Ovary (tissue), 9 donors: ENCODE measurements around the gene RASSF5. TPM values are rescaled to one million over a fixed set of nuclear protein-coding genes. Genes with fewer than 3 reads are reported as not detected.

ENCODE experiments used
- DNase-seq, 5 donors: peaks; one replicate each; pipeline ENCODE4 v3.0.0-alpha.2; 2019 to 2020
- H3K27ac ChIP-seq, 2 donors: fragments of 200-600 bp; one replicate each; pipeline versions ENCODE4 v1.5.1 to v1.8.0; 2019 to 2022
- H3K27me3 ChIP-seq: fragments of 200-600 bp; one replicate; pipeline ENCODE4 v1.8.0; 2022
- H3K36me3 ChIP-seq: fragments of 200-600 bp; sonication (generic); one replicate; pipeline ENCODE4 v1.5.1; 2019
- H3K4me1 ChIP-seq: one replicate; pipeline ENCODE4 v1.8.1; 2013; ENCODE audit warnings: mild to moderate bottlenecking, moderate library complexity; ENCODE audit not compliant: insufficient read depth
- H3K4me3 ChIP-seq: fragments of 200-600 bp; sonication (generic); one replicate; pipeline ENCODE4 v1.5.1; 2017
- H3K9me3 ChIP-seq, 2 donors: fragments of 200-600 bp in 1 of 2; sonication (generic) in 1 of 2; one replicate each; pipeline versions ENCODE4 v1.5.1 to v1.8.1; 2013 to 2019; ENCODE audit warnings: mild to moderate bottlenecking in 1 of 2, moderate library complexity in 1 of 2
- CTCF ChIP-seq, 3 donors: fragments of 450-650 bp in 2 of 3; fragments of 200-600 bp in 1 of 3; IDR thresholded peaks; one replicate each; pipeline versions ENCODE4 v1.5.1 to v1.8.0; 2016 to 2022; ENCODE audit warnings: antibody characterized with exemption in 3 of 3, mild to moderate bottlenecking in 1 of 3
- EP300 ChIP-seq: sonication (generic); formaldehyde crosslinking; IDR thresholded peaks from one replicate; pipeline ENCODE4 v1.6.1; 2017; ENCODE audit warnings: antibody characterized with exemption
- POLR2A ChIP-seq: fragments of 450-650 bp; IDR thresholded peaks from one replicate; pipeline ENCODE4 v1.6.1; 2017; ENCODE audit warnings: antibody characterized with exemption, mild to moderate bottlenecking, moderate library complexity
- WGBS, 3 donors: extraction: QIAGEN DNeasy Blood & Tissue Kit in 1 of 3; methylation state at CpG; one replicate each; pipeline versions ENCODE4 v1.1.5 to v1.1.7; 2013 to 2017; 5-methylcytosine and 5-hydroxymethylcytosine counted together
- intact Hi-C, 4 donors: fragments of 100-400 bp; cut with DNase I; formaldehyde crosslinking; loops; one replicate each; pipeline versions ENCODE4 v1.11.0 to v1.15.1; 2022 to 2023
- polyA plus RNA-seq, 2 donors: library from polyadenylated mRNA; stranded (reverse); fragments of 200-250 nt in 1 of 2; fragments of 350-450 nt in 1 of 2; fragmentation: Illumina TruSeq in 1 of 2; extraction: RNeasy Lipid Tissue Mini Kit (QIAGEN cat#74804) in 1 of 2; gene quantifications; one replicate each; pipeline ENCODE4 v1.2.3, GENCODE V29; 2013 to 2014
- total RNA-seq, 7 donors: library from RNA; depleted of rRNA in 2 of 7; stranded (reverse); fragments of >200 nt in 2 of 7; fragmentation: NEBNext Ultra II Directional in 3 of 7; extraction: Animal tissue kit (Norgen Biotek cat#: 25700) in 3 of 7; gene quantifications; one replicate each; pipeline versions ENCODE4 v1.1.0 to v1.2.4, GENCODE V29; 2016 to 2023
- donor health status: DM: no; HTN: no; CAD: no; lungs with moderate emphysema.
- donor health status: DM: no; HTN: no; CAD: no.
- donor health status: Bipolar disorder and iron deficiency.
- donor health status: DM: yes; HTN: yes; CAD: no.
- donor health status: DM: no; HTN: no; CAD: no.
- donor health status: DM: yes; HTN: yes; CAD: no.

Gene RASSF5
- total and polyA plus RNA-seq, 9 donors: 1.8 to 11.8 (median 5.3) TPM

- H3K4me1 ChIP-seq: no peaks in the 10 kb centered on the region
- WGBS, 3 donors: 81 to 85% (median 84%) methylated on average over 3 of the region's 3 CpGs
- H3K4me3 ChIP-seq: no peak overlapping the region
- H3K36me3 ChIP-seq: no peaks in the 10 kb centered on the region
- TF ChIP-seq EP300 (no peak), POLR2A (no peak), CTCF (IDR thresholded peaks at IDR 0.05) (no peak)
- DNase-seq: no peak
- H3K9me3 ChIP-seq: no peaks in the 10 kb centered on the region
- intact Hi-C loops: no loop called here
- H3K27ac ChIP-seq: no peak overlapping the region
- no peaks in the 10 kb centered on the region for H3K27me3 ChIP-seq
Measured at GRCh38 chr1:206570529-206570928, 63.2 kb downstream of the RASSF5 start.

GRCh38 chr1:206572835-206573234 is 65.5 kb downstream of the RASSF5 start:
- intact Hi-C loops: no loop called here
- WGBS, 3 donors: 94 to 97% (median 95%) methylated on average over 4 of the region's 4 CpGs
- no peak overlapping the region for H3K27ac ChIP-seq
- H3K4me3 ChIP-seq: no peak overlapping the region
- H3K27me3 ChIP-seq: no peaks in the 10 kb centered on the region
- H3K9me3 ChIP-seq: no peaks in the 10 kb centered on the region
- TF ChIP-seq POLR2A (no peak), CTCF (IDR thresholded peaks at IDR 0.05) (no peak), EP300 (no peak)
- no peaks in the 10 kb centered on the region for H3K36me3 ChIP-seq
- H3K4me1 ChIP-seq: no peaks in the 10 kb centered on the region
- DNase-seq: no peak

GRCh38 chr1:206573319-206573718 is 66.0 kb downstream of the RASSF5 start:
- TF ChIP-seq CTCF (IDR thresholded peaks at IDR 0.05) (no peak), EP300 (no peak), POLR2A (no peak)
- no peak overlapping the region for H3K27ac ChIP-seq
- H3K27me3 ChIP-seq: no peaks in the 10 kb centered on the region
- no peak overlapping the region for H3K4me3 ChIP-seq
- intact Hi-C loops: no loop called here
- H3K4me1 ChIP-seq: no peaks in the 10 kb centered on the region
- WGBS, 3 donors: 82 to 91% (median 88%) methylated on average over 4 of the region's 4 CpGs
- H3K36me3 ChIP-seq: no peaks in the 10 kb centered on the region
- H3K9me3 ChIP-seq: no peaks in the 10 kb centered on the region
- no peak for DNase-seq

- Histone ChIP-seq H3K4me3 (no peak overlapping the region), H3K9me3 (no peaks in the 10 kb centered on the region), H3K36me3 (no peaks in the 10 kb centered on the region), H3K4me1 (no peaks in the 10 kb centered on the region), H3K27me3 (no peaks in the 10 kb centered on the region), H3K27ac (no peak overlapping the region)
- no peak for DNase-seq
- intact Hi-C loops: no loop called here
- TF ChIP-seq CTCF (IDR thresholded peaks at IDR 0.05): no peak
- no peak for TF ChIP-seq EP300
- TF ChIP-seq POLR2A: no peak
- 86 to 93% (median 91%) methylated on average over 4 of the region's 4 CpGs for WGBS, 3 donors
Measured at GRCh38 chr1:206573762-206574161, 66.4 kb downstream of the RASSF5 start.
